Left forelimb (tissue), 1 donor: ENCODE measurements around the gene KDM2A.

Source experiments
- DNase-seq: peaks from one replicate; pipeline ENCODE4 v3.0.0-alpha.2; 2018; ENCODE audit warnings: low spot score

KDM2A gene

DNA sequence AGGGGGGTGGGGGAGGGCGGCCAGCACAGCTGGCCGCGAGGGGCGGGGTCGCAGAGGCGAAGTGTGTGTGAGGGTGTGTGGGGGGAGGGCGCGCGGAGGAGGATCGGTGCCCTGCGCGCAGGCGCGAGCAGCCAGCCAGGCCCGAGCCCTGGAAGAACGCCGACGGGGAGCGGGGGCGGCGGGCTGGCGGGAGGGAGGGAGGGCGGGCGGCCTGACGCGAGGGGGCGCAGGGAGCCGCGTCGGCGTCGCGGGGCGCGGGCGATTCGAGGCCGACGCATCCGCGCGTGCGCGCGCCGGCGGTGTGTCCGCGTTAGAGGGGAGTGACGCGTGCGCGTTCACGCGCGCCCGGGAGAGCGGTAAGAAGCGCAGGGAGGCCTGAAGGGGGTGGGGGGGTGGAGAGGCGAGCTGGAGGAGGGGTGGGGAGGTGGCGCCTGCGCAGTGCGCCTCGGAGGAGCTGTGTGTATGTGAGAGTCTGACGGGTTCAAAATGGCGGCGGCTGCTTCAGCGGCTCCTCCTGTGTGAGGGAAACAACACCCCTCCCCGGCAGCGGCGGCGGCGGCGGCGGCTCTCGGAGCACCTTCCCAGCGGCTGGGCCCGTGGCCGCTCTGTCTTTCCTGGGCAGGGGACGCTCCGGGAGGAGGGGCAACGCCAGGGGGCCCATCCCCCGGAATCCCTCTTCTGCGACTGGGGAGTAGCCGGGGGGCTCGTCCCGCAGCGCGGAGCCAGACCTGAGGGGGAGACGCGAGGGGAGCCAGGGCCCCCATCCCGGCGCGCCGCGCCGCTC, at the start of gene KDM2A:
Gene KDM2A, plus strand, starts transcription at position 463 of the 784 bp plus-strand sequence. CDS start 2,054 bp downstream, outside the sequence.
- DNase-seq = peak; percentile 100

DNA sequence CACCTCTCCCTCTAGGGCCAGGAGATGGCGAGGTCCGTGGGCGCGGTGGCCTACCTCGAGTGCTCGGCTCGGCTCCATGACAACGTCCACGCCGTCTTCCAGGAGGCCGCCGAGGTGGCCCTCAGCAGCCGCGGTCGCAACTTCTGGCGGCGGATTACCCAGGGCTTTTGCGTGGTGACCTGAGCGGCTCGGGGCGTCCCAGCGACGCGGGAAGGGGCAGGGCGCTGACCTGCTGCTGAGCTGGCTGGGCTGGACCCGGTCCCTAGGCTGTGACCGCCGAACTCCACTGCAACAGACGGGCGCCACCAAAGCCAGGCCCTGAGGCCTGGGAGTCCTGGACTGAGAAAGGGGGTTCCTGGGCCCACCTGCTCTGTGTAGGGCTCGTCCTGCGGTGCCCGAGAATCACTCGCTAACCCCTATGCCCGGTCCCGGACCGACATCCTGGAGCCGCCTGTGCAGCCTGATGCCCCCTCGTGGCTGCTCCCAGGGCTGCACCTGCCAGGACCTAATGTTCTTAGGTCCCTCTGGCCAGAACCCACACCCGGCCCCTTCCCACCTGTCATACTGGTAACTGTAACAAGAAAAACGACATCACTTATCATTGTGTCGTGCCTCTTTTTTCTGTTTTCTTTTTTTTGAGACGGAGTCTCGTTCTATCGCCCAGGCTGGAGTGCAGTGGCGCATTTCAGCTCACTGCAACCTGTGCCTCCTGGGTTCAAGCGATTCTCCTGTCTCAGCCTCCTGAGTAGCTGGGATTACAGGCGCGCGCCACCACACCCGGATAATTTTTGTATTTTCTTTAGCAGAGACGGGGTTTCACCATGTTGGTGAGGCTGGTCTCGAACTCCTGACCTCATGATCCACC, 47.4 kb upstream of the KDM2A start:
- no peak for DNase-seq

DNA sequence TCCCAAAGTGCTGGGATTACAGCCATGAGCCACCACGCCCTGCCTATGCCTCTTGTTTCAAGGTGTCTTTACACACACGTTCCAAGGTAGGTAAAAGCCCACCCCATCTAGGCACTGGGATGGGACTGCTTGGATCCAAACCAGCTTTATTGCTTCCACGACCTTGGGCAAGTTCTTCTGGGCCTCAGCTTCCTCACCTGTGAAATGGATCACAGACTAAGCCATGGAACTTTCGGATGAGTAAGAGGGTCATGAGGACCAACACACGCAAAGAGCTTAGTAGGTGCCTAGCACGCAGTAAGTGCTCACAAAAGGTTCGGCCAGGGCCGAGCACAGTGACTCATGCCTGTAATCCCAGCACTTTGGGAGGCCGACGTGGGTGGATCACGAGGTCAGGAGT, 46.8 kb upstream of the KDM2A start:
- no peak for DNase-seq

DNA sequence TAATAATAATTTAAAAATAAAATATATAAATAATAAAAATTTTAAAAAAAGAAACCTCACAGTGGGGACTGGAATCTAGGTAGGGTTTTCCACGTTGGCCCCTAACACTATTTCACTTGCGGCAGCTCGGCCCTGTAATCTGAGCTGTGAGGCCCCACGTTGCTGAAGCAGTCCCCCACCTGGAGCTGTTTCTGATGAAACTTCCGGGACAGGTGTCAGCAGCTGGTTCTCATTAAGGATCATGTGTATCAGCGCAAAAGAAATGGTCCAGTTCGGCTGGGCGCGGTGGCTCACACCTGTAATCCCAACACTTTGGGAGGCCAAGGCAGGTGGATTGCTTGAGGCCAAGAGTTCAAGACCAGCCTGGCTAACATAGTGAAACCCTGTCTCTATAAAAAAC, 45.2 kb upstream of the KDM2A start:
- no peak for DNase-seq

DNA sequence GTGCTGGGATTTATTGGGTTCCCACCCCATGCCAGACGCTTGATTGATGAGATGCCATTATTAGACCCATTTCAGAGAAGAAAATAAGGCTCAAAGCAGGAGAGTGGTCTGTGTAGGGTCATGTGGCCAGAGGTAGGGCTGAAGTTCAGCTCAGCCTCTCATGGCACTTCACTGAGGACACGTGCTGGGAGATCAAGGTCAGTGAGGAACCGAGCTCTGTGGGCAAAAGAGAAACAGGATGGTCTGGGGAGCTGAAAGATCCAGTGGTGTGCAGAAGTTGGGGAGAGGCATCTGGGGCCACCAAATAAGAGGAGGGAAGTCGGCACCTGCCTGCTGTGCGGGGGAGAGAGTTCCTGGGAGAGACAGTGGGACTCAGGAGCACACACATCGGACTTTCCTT, 42.9 kb upstream of the KDM2A start:
- DNase-seq = no peak

DNA sequence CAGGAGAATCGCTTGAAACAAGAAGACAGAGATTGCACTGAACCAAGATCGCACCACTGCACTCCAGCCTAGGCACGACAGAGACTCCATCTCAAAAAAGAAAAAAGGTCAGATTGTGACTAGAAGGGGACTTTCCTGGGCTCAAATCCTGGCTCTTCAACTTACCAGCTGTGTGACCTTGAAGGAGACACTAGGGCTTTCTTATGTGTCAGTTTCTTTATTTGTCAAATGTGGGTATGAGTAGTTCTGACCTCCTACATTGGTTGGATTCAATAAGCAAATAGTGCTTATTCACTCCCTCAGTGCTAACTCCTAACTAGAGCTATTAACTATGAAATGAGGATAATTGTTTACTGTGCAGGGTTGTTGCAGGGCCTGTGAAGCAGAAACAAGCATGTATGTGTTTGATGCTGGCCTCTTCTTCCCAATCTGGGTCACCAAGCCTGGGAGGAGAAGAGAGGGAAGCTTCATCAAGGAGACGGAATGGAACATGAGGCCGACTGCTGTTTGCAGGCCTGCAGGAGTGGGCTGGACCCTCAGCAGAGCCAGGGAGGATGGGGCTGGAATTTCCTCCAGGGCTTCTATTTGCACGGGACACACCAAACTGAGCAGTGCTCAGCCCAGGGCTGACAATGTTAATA, 39.9 kb upstream of the KDM2A start:
- no peak for DNase-seq

DNA sequence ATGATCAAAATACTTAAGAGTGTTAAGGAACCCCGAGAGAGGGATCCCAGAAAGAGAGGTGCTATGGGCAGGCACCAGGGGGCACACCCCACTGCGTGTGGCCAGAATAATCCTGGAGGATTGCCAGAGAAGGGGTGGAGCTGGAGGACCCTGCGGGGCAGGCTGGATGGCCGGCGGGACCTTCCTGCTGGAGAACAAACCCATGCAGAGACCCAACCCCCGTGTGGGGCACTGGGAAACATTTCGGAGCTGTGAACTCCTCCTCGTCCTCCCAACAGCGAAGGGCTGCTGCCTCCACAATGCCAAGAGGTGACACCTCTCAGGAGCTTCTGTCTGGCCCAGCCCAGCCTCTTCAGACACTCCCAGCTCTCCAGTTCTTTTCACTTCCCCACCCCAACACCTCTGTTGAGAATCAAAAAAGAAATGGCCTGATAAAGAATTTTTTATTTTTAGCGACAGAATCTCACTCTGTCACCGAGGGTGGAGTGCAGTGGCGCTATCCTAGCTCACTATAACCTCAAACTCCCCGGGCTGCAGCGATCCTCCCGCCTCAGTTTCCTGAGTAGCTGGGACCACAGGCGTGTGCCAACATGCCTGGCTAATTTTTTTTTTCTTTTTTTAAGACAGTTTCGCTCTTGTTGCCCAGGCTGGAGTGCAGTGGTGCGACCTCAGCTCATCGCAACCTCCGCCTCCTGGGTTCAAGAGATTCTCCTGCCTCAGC, 36.8 kb upstream of the KDM2A start:
- no peak for DNase-seq

DNA sequence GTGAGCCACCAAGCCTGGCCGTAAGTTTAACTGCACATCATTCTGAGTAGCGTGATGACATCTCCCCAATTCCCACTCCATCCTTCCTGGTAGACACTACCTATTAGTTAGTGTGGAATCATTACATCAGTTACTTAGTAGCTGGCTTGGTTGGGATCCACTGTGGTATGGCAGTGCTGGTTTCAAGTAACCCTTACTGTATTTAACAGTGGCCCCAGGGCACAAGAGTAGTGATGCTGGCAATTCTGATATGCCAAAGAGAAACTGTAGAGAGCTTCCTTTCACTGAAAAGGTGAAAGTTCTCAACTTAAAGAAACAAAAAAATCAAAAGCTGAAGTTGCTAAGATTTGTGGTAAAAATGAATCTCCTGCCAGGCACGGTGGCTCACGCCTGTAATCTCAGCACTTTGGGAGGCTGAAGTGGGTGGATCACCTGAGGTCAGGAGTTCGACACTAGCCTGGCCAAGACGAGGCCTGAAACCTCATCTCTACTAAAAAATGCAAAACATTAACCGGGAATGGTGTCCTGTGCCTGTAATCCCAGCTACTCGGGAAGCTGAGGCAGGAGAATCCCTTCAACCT, 35.2 kb upstream of the KDM2A start:
- no peak for DNase-seq

DNA sequence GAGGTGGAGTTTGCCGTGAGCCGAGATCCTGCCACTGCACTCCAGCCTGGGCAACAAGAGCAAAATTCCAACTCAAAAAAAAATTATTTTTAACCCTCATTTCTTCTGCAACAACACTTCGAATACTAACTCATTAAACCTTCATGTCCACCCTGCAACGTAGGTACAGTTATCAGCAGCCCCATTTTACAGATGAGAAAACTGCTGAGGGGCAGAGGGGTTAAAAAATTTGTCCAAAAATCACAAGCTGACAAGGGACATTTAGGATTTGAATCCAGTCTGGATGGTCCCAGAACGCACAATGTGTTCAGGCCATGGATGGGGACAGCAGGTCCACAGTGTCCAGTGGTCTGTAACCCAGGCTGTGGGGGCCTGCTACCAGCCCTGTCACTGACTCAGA, 33.4 kb upstream of the KDM2A start:
- no peak for DNase-seq

DNA sequence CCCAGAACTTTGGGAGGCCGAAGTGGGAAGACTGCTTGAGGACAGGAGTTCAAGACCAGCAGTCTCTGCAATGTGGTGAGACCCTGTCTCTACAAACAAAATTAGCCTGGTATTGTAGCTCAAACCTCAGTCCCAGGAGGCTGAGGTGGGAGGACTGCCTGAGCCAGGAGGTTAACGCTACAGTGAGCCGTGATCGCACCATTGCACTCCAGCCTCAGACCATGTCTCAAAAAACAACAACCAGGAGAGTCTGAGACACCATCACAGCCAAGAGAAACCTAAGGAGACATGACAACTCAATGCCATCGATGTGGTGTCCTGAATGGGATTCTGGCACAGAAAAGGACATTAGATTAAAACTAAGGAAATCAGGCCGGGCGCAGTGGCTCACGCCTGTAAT, 28.3 kb upstream of the KDM2A start:
- no peak for DNase-seq

DNA sequence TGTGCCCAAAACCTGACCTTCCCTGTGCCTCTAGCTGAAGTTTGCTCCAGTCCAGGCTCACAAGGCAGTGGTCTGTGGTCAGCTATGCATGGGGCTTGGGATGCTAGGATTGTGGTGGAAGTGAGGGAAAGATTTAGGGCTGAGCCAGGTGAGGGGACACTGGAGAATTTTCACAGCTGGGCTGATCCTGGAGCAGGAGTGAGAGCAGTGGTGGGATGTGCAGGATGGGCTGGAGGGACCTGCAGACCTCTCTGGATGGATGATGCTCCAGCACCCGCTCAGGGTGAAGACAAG, 23.9 kb upstream of the KDM2A start:
- DNase-seq = no peak

DNA sequence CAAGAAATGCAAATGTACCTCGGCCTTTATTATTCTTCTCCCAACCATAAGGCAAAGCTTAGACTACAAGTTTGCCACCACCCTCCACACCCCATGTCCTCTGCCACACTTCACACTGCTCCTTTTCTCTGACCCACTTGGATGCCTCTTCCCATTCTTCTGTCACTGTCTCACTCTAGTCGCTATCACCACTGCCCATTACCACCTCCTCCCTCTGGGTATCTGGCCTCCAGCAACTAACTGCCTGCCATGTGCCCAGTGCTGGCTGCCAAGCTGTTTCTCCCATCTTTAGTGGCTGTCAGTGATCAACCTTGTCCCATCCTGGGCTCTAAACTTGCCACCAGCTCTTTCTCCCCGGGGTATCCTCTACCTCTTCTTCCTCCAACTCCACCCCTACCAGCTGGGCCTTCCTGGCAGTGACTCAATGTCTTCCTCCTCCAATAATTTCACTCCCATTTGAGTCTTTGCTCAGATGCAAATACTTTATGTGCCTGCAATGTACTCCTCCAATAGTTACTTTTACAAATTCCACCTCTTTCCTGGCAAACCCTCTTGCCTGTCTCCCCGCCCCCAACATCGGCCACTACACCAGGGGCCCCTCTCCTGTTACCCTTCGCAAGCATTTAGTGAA, 20.1 kb upstream of the KDM2A start:
- DNase-seq = no peak

DNA sequence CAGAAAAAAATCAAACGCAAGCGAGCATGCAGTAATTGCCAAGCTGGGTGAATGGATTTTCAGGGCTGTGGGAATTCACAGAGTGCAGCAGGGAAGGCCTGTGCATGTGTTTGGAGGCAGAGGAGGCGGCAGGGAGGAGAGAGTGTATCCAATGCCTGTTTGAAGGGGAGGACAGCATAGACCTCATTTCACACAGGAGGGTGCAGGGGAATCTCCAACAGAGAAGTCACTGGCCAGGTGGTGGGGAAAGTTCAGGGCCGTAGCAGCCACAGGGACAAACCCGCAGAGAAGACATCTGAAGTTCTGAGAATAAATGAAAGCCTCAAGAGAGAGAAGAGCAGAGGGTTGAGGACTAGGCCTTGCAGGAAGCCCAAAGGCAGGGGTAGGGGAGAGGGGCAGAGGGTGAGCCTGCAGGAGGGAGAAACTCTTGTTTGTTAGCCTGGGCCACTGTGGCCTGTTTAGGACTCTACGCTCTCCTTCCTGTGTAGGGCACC, 19.2 kb upstream of the KDM2A start:
- DNase-seq = no peak

DNA sequence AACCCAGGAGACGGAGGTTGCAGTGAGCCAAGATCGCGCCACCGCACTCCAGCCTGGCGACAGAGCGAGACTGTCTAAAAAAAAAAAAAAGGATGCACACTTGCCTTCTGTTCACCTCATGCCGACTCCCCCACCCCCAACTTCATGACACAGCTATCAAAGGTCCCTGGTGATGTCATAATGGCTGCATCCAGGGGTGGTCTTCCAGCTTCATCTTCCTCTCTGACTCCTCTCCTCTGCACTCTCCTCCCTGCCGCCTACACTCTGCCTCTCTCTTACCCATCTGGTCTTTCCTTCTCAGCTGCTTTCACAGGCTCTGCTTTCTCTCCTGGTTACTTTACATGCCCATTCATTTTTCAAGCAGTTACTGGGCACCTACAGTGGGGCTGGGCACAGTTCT, 16.4 kb upstream of the KDM2A start:
- no peak for DNase-seq

DNA sequence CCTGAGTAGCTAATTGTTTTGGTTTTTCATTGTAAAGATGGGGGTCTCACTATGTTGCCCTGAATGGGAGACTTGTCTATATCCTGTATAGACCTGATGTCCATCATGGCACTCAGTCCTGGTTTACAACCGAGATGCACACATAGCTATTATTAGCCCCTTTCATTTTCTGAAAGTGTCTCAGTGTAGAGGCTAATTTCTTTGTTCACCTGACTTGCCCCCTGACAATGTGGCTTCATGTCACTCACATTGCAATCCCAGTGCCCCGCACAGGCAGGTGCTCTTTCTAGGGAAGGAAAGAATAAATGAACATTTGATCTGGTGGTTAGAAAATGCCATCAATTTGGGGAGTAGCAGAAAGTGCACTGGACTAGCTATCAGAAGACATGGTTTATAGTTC, 13.1 kb upstream of the KDM2A start:
- no peak for DNase-seq

DNA sequence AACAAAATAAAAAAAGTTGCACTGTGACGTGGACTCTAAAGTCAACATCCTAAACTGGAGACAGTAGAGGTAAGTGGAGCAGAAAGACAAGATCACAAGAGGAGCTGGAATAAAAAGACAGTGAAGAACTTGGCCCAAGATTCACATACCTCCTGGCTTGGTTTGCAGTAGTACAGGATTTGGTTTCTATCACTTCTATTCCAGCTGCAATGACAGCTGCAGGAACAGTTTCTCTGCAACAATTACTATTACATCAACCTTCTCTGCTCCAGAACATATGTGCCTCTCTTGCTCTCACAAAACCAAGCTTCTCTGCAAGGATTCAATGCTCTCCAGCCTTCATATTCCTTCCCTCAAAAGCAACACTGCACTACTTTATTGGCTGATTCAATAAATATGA, 7.8 kb upstream of the KDM2A start:
- no peak for DNase-seq

DNA sequence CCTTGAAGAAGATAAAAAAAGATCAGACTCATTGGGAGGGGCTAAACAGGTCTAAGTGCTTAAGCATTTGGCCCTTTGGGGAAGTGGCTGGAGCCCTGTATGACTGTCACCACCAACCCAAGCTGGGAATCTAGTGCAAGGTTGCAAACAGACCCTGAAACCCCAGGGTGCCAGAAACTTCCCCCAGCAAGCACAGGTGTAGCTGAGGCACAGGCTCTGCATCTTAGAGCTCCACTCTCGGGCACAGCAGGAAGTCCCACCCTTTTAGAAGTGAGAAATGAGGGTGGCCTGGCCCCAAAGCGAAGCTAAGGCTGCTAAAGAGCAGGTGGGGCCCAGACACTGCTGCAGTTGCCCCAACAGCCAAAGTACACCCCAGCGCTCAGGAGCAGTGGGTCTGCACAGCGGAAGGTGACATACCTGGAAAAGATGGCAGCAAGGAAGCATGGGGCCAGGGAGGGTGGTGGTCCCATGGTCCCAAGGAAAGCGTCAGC, 5.8 kb upstream of the KDM2A start:
- DNase-seq = no peak

DNA sequence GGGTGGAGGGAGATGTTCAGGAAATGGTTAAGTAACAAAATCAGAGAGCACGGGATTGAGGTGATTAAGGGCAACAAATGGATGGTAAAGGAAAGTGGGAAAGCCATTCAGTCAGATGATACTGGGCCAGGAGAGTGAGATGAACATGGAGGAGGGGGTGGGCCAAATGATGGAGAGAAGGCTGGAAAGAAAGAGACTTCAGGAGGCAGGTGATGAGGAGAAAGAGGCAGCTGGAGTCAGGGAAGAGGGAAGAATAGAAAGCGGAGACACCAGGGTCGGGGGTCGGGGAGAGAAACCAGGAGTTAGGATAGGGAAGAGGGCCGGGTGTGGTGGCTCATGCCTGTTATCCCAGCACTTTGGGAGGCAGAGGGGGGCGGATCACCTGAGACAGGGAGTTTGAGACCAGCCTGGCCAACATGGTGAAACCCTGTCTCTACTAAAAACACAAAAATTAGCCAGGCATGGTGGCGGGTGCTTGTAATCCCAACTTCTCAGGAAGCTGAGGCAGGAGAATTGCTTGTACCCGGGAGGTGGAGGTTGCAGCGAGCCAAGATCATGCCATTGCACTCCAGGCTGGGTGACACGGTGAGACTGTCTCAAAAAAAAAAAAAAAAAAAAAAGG, 4.7 kb upstream of the KDM2A start:
- DNase-seq = no peak

DNA sequence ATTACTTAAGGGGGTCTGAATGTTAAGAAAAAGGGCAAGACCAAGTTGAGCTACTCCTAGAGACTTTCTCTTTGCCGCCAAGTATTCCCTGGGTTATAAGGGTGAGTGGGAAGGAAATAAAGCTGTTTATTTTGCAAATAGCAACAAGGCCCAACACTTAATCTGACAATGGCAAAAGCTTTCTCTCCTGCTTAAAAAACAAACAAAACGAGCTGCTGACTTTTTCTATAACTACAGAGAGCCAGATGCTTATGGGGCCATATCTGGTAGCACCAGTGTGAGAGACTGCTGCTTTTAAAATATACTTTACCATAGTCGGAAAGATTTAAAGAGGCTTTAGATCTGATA, 2.3 kb upstream of the KDM2A start:
- no peak for DNase-seq

DNA sequence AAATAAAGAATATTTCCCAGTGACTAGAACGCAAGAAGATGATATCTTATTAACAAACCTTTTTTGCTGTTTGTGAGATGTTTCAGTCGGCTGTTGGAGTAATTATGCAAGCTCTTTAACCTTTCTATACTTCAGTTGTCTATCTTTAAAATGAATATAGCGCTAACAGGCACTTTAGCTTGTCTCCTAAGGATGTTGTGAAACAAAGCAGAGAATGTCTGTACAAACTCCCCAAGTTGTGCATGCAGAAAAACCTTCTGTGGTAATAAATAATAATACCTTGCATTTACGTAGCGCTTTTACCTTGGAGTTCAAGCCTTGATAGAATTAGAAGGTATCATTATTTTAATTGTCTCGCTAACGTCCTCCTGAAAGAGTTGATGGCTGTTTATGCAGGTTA, 1.9 kb upstream of the KDM2A start:
- DNase-seq = no peak

DNA sequence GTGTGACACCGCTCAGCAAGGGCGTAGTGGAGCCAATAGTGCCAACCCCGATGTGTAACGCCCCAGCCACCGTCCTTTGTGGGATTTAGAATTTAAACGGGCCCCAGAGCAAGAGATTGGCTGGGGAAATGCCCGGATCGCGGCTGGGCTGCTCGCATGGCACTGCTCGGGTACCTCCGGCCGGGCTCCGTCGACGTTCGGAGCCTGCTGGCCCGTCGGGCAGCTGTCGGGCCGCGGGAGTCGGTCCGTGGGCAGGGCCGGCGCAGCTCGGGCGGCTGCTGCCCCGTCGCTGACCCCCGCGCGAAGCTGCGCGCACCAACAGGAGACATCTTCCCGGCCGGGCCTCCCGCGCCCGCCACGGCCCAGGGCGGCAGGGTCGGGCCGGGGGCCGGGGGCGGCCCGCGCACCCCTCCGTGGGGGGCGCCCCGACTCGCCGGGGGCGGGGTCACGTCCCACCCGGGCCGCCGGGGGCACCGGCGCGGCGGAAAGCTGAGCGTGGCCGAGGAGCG, 1.3 kb upstream of the KDM2A start:
- no peak for DNase-seq
